Left hindlimb (tissue), 1 donor: ENCODE measurements around the gene OLFM2.
A peak's percentile ranks its signal among the peaks of the same experiment; 100 is the strongest.
"Not testable (repeated sequence)": the region's sequence is repeated elsewhere in the genome, so short reads cannot be mapped to it uniquely, and the experiment has no call there.

Experiments used
- DNase-seq: peaks from one replicate; pipeline ENCODE4 v3.0.0-alpha.2; 2018

Gene OLFM2

DNA sequence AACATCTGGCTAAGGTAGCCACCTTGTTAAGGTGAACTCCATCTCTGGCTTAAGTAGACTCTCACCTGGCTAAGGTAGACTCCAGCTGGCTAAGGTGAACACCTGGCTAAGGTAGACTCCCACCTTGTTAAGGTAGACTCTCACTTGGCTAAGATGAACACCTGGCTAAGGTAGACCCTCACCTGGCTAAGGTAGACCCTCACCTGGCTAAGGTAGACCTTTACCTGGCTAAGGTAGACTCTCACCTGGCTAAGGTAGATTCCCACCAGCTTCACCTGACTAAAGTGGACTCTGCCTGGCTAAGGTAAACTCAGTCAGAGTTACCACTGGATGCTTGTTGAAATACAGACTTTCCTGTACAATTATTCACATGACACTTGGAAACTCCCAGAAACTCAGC is 77.5 kb downstream of the OLFM2 start:
- DNase-seq: no peak

DNA sequence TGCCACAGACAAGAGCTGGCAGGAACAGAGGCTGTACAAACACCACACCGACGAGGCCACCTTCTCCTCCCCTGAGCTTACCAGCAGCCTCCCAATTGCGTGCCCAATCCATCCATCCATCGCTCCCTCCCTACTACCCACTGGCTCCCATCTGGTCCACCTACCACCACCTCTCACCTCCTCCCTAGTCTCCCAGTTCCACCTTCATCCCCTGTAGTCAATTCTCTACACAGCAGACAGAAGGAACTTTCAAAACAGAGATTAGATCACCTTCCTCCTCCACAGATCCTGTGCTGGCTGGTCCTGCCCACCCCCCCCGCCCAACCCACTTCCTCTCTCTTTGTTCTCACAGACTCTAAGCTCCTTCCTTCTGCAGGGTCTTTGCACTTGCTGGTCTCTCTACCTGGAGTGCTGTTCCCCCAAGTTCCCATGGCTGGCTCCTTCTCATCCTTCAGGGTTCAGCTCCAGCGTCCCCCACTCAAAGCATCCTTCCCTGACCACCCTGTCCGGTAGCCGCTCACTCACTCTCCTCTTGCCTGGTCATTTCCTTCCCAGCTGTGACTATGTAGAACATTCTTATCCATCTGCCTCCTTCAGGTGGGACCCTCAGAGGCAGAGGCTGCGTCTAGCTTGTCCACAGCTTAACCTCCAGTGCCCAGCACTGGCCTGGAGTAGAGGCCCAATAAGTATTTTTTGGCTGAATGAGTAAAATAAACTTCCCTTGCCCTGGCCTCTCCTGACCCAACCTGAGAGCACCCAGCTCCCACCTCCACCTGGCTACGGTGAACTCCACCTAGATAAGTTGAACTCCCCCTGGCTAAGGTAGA is 78.2 kb downstream of the OLFM2 start:
- no peak for DNase-seq

DNA sequence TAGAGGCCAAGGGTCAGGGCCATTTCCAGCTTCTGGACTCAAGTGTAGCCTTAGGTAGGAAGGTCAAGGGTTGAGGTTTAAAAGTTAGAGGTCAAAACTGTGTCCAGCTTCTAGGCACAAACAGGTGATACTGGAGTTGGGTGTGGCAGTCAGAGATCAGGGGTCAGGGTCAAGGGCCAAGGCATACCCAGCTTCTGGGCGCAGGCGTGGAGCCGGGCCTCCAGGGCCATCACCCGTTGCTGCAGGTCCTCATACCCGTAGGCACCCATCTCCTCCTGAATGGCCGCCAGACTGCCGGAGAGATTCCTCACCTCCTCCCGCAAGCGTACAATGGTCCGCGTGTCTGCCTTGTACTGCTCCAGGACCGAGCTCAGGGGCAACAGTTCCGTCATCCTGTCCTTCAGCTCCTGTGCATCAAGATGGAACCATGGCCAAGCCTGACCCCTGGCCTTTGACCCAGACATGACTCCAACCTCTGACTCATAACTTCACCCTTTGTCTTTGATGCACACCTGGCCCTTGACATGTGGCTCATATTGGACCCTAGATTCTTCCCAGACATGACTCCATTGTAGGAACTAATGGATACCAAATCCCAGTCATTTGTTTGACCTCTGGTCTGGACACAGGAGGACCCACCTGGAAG is 79.1 kb downstream of the OLFM2 start:
- no peak for DNase-seq

DNA sequence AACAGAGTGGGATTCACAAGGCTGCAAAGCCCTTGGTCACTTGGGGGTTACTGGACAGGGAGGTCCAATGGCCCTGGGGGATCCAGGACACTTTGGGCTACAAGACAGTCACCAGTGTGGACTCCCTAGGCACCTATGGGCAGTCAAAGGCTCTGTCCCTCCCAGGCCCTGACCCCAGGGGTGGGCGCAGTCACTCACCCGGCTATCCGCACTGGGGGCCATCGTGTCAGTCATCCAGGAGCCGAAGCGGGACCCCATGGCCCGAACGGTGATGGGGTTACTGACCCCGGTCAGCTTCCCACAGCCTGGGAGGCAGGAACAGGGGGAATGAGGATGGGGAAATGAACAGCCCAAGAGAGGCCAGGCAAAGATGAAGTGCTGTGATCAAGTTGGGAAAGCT is 79.7 kb downstream of the OLFM2 start:
- no peak for DNase-seq

DNA sequence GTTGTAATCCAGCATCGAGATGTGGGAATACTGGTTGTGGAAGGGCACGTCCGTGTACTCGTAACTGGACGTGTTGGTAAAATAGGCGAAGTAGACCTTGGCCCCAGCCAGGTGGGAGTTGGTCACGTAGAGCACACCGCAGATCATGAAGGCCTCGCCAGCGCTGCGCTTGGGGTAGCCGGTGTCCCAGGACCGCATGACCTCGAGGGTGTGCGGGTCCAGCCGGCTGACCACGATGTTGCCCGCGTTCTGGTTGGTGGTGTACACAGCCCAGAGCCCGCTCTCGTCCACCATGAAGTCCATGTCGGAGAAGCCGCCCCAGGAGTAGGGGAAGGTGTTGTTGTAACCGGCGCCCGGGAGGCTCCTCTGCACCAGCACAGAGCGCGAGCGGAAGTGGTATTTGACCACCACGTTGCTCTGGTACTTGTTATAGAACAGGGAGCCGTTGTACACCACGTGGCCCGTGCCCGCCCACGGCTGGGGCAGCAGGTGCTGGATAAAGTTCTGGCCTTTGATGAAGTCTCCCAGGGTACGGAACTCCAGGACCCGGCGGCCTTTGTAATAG is 82.0 kb downstream of the OLFM2 start:
- no peak for DNase-seq

DNA sequence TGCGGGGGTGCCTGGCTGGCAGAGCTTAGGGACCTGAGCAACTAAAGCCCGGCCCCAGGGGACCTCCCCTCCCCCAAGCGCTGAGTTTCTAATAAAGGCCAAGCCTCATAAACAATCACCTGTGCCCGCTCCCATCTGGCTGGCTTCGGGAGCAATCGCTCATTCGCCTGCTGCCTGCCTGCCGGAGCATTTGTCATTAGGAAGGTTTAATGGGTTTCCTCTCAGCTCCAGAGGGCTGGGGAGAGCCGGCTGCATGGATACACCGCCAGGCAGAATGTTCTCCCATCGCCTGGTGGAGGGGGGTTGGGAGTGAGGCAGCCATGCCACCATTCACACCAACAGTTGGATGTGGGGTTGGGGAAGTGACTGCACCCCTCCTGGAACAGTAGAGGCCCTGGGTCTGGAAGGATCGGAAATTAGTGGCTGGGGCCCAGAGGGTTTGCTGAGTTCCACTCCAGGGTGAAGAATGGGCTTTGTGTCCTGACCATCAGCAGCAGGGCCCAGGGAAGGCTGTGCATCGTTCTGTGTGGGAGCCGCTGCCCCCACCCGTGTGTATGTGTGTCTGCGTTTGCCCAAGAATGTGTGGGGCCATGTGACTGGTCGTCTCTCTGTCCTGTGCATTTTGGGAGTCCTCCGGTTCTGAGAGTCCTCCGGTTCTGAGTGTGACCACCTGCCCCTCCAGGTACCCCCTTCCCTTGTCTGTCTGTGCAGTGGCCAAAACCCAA is 85.9 kb downstream of the OLFM2 start:
- no peak for DNase-seq

DNA sequence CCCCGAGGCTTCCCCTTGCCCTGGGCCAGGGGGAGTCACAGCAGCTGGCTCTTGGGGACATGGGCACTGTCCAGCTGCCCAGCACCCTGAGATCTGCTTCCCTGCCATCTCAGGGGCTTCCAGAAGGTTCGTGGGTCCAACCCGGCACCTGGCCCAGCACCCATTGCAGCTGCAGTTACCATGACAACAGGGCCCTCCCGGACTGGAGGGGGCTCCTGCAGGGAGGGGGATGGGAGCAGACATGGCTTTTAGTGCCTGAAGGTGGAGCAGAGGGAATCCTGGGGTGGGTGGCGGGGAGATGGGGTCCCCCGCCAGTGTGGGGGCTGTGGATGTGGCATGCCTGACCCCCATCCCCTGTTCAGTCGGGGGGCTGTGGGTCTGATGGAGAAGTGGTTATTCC is 86.5 kb downstream of the OLFM2 start:
- DNase-seq: no peak

DNA sequence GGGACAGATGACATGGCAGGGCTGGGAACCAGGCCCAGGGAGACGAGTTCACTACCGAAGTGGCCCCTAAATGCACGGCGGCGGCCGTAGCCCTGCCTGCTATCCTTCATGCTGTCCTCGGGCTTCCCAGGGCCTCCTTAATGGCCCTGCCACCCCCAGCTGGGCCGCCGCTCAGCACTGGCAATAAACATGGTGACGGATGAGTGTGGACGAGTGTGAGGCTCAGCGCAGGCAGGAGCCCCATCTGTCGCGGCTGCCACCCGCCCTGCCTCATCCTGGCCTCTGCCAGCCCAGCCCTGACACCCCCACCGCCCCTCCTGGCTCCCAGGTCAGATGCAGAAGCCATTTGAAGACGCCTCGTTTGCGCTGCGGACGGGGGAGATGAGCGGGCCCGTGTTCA is 87.6 kb downstream of the OLFM2 start:
- no peak for DNase-seq

DNA sequence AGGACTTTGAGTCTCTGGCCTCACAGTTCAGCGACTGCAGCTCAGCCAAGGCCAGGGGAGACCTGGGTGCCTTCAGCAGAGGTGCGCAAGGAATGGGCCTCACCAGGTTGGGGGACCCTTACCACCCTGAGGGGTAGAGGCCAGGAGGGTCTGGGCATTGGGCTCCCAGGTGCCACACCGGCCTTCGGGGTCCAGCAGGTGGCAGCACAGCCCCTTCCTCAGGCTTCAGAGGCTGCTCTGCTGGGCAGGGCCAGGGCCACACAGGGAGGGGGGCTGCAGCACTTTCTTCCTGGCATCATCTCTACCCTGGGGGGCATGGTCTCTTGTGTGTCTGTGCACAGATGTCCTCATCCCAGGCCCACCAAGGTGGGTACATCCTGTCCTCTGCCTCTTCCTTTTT is 88.3 kb downstream of the OLFM2 start:
- DNase-seq: no peak

DNA sequence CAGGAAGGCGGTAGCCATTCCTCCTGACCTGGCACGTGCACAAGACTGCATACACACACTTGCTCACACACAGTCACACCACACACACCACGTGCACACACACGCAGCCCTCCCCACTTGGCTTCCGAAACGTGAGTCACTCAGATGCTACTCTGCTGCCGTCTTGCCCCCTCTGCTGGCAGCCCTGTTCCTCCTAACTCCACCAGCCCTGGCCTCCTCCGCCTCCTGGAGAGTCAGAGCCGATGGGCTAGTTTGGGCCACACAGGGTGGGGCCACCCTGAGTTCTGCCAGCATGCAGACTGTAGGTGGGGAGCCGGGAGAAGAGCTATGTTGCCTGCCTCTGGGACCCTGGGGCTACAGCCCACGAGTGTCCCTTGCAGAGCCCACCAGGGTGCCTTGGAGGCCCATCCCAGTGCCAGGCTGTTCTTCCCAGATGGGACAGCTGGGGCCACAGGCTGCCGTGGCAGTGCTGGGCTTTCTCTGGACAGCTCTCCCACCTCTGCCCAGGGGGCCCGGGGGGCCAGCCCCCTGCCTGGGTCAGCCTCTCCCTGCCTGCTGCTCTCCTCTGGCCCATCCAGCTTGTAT is 89.1 kb downstream of the OLFM2 start:
- peak; percentile 55 for DNase-seq

DNA sequence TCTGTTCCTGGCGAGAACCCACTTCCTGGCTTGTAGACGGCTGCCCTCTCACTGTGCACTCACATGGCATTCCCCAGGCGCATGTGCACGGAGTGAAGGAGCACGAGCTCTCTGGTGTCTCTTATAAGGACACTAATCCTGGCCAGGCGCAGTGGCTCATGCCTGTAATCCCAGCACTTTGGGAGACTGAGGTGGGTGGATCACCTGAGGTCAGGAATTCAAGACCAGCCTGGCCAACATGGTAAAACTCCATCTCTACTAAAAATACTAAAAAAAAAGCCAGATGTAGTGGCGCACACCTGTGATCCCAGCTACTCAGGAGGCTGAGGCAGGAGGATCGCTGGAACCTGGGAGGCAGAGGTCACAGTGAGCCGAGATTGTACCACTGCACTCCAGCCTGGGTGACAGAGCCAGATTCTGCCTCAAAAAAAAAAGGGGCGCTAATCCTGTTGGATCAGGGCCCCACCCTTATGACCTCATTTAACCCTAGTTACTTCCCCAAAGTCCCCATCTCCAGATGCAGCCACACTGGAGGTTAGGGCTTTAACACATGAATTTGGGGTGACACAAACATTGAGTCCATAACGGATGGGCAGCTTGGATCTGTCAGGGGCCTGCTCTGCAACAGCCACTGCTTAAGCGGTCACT is 92.6 kb downstream of the OLFM2 start:
- not testable (repeated sequence) for DNase-seq

DNA sequence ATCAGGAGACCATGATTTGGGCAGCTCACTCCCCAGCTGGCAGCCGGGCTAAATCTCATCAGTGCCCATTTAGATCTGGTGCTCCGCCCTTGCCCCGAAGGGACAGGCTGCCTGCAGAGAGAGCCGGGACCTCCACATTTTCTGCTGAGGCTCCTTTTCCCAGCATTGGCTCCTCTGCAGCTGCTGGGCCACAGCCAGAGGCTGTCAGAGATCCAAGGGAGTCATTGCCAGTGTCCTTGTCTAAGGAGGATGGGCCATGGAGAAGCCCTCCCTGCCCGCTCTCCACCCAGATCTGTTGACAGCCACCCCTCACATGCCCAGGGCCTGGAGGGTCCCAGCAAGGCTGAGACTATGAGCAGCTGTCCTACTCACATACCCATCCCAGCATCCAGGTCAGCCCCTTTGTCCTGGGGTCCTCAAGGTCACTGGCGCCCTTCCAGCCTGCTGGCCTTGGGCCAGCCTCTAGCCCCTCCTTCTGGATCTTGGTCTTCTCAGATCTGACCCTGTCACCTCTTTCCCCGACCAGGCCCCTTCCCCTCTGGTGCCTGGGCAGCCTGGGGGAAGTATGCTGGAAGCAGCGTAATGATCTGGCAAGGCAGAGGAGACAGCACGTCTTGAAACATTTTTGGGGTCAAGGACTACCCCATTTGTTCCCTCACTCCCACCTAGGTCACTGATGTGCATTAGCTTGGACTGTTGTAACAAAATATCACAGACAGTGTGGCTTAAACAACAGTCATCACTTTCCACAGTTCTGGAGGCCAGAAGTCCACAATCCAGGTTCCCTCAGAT is 93.3 kb downstream of the OLFM2 start:
- no peak for DNase-seq

DNA sequence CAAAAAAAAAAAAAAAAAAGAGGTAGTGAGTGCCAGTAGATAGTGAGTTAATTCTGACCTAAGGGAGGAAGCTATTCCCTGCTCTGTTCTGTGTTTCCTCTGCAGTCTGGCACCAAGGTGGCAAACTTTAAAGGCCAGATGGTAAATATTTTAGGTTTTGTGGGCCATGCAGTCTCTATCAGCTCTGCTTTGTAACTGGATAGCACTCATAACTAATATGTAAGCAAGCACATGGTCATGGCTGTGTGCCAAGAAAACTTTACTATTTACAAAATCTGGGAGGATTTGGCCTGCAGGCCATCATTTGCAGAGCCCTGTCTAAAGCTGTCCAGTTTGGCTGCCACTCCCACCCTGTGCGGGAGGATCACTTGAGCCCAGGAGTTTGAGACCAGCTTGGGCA is 96.9 kb downstream of the OLFM2 start:
- no peak for DNase-seq

DNA sequence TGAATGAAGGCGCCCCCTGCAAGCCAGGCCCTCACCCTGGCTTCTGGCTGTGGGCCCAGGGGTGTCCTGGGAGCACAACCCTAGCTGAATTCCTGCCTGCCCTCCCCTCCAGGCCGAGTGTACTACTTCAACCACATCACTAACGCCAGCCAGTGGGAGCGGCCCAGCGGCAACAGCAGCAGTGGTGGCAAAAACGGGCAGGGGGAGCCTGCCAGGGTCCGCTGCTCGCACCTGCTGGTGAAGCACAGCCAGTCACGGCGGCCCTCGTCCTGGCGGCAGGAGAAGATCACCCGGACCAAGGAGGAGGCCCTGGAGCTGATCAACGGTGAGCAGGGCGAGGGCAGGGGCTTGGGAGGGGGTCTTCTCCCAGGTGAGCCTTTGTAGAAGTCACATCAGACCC is 98.0 kb downstream of the OLFM2 start:
- DNase-seq: no peak

DNA sequence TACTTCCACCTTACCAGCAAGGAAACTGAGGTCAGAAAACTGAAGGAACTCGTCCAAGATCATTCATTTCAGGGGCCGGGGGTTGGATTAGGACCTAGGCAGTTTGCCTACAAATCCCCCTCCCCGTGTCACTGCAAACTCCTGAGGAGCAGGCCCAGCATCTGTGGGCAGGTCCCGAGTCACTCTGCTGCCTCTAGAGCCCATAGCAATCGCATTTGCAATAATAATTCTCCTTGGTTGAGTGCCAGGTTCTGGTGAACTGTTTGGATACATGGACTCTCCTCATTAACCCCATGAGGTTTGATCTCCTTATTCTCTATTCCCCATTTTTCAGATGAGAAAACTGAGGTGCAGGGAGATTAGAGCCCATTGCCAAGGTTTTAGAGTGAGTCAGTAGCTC is 100.3 kb downstream of the OLFM2 start:
- DNase-seq: no peak

DNA sequence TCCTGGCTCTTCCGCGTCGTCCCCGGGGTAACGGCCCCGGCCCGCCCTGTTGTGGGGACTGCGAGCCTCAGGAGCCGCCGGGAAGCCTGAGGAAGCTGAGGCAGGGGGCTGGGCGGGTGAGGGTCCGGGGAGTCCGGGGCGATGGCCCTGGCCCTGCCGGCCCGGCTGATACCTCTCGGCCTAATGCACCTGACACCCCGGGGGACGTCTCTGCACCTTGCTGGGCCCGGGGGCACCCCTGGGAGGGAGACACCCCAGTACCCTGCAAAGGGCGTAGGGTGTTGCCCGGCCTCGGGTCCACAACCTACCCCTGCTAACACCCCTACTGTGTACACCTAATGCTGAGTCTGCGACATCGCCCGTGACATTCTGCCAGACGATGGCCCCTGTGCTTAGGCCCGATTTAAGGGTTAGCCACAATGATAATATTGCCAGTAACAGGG is 100.8 kb downstream of the OLFM2 start:
- DNase-seq: no peak

DNA sequence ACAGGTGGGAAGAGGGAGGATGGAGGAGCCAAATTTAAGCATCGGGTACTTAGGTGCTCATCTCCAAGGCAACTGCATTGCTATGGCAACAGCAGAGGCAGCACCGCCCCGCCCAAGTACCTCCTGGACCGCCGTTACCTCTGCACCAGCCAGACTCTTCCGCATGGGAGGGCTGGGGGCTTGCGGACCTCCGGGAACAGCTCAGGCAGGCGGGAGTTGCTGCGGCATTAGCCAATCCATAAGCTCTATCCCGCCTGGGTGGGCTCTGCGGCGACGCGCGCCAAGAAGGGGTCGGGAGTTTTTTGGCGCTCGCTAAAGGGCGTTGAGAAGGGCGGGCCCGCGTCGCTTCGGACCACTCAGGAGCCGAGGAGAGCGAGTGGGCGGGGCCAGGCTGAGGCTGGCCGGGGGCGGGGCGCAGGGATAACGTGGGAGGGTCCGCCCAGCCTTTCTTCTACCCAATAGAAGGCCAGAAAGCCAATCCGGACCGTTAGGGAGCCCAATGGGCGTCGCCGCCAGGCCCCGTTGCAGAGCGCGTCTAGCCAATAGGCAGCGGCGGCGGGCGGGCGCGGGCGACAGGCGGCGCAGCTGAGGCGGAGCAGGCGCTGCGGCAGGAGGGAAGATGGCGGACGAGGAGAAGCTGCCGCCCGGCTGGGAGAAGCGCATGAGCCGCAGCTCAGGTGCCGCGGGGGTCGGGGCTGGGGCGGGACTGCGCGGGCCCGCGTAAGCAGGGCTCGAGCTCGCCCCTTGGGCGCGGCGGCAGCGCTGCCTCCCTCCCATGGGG is 101.4 kb downstream of the OLFM2 start, which contains the start of gene PIN1:
TSS of gene PIN1 (plus strand) at position 593 of the 781 bp plus-strand sequence. CDS start at position 620, 27 bp downstream.
- peak; percentile 100 for DNase-seq

DNA sequence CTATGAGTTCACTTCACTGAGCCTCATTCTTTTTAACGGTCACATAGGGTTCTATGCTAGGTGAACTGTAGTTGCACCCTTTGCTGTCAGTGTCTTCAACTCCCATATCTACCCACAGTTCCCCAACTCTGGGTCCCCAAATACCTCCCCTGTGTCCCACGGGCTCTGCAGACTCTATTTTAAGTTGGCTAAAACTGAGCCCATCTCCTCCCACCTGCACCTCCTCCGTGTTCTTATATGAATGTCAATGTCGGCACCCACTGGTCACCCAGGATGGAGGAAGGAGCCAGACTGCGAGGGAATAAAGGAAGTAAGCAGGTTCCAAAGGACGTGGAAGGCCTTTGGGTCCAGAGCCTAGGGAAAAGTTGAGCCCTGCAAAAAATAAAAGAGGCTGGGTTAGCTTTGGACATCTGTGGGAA is 102.0 kb downstream of the OLFM2 start:
- DNase-seq: no peak

DNA sequence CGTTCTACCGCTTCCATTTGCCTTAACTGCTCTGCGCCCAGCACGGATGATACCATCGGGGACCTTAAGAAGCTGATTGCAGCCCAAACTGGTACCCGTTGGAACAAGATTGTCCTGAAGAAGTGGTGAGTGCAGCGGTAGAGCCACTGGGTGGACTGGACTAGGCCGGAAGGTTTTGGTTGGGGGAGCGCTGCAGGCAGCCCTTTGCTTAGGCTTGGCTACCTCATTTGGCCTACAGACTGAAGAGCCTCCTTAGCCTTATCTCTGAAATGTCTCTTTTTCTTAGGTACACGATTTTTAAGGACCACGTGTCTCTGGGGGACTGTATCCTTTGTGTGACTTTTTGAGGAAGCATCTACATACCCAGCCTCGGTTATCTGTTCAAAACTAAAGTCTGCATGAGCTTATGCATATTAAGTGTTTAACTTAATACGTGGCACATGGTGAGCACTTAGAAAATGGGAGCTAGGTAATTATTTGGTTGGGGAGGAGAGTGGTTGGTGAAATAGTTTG is 107.7 kb downstream of the OLFM2 start:
- DNase-seq: no peak
